ENCODE measurements around the gene KIAA1958.

DNA sequence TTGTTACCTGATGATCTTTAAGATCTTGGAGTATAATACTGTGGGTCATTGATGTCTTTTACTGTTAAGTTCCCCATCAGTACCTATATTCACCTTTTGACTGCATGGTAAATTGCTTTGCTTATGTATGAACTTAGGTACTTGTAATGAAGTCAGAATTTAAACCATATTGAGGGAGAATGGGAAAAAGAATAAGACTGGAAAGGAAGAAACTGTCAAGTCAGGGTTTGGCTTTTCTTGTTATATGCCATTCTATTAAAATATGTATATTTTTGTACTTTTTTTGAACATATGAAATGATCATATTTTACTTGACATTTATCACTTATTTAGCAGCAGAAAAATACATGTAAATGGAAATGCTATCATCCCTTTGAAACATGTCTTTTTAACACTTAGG is 58.6 kb downstream of the KIAA1958 start:
- TF ChIP-seq CTCF (conservative IDR thresholded peaks at IDR 0.05; ENCODE audit: low read depth, low read length) (no peak), EZH2 (IDR thresholded peaks at IDR 0.05; ENCODE audit: low read length, unreplicated experiment) (no peak)
